NOMO-1 treated with DMSO at 0.1 percent for 48 hours (cell line): Measurements from ENCODE around the gene C11orf87.

ENCODE experiments used
- DNase-seq: peaks from one replicate; lab custom pipeline; 2025; ENCODE audit not compliant: unreplicated experiment; lab: John Stamatoyannopoulos, UW

Gene C11orf87

DNA sequence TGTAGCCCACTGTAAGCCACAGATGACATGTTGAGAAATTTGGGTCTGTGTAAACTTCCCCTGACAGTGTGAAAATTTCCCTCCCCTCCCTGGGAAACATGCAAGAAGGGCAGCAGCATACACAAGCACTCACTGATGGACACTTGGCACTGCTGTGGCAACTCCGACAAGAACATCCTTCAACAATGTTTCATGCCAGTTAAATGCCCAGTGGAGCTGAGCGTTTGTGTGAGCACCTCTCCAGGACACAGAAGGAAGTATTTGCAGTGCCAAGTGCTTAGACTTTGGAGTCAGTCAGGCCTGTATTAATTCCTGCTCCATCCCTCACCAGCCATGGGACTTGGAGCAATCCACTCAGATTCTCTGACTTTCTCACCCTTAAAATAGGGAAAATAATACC lies 17.7 kb downstream of the C11orf87 start:
- DNase-seq: no peak

DNA sequence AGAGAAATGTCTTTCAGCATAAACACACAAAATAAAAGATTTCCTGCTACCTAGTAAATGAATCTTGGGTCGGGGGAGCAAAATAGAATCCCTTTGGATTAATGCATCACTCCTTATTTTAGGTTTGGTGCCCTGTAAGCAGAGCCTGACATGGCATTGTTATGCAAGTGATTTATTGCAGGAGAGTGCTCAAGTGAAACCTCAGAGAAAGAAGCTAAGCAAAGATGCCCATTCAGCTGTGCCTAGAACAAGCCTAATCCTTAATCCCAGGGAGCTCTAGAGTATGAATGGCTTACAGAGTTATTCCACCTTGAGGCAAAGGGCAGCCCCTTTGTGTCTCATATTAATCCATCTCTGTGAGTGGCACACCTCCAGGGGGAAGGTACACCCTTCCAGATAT lies 21.1 kb downstream of the C11orf87 start:
- DNase-seq: no peak

DNA sequence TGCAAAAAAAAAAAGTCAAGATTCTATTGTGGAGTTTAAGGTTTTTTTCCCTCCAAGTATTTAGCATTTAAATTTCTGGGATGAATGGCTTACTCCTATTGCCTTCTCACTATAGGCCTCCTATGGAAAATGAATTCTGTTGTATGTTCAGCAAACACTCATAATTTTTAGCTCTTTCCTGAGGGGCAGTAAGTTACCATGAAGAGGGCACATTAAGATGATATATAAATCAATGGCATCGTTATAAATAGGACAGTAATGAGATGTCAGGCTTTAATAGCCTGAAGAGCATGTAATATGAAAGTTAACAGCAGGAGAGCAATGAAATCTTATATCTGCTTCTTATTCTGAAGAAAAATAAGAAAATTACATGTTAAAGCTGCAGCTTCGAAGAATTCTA lies 32.9 kb downstream of the C11orf87 start:
- DNase-seq: no peak
